Measurements from ENCODE around the gene MTARC2. TPM values are rescaled to one million over a fixed set of nuclear protein-coding genes. Genes with fewer than 3 reads are reported as not detected.
A peak's percentile ranks its signal among the peaks of the same experiment; 100 is the strongest.

The MTARC2 gene
- total RNA-seq, 4 donors from 2014 or later: 15.6 to 22.9 (median 20.5) TPM

DNA sequence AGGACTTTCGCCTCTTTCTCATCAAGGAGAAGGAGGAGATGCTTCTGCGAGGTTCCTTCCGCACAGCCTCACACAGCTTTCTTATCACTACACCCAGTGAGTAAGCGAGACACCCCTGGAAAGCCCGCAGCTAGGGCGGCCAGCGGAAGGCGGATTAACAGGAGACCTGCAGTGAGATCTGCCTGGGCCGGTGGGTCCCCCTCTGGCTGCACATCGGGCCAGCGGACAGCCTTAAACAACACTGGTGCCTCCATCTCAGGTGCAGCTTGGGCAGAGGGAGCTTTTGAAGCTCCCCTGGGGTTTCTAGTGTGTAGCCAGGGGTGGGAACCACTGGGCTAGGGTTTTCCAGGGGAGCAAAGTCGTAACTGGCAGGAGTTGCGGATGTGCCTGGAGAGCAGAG lies 21.1 kb downstream of the MTARC2 start:
- H3K4me1 ChIP-seq: peaks cover 19 to 22% (median 20%) of the 10 kb centered on the region in 4 donors
- H3K36me3 ChIP-seq: peaks cover 5 to 70% (median 62%) of the 10 kb centered on the region in 4 donors
- no peak for DNase-seq (ENCODE audit: extremely low spot score)
- 97% methylated on average over 13 of the region's 13 CpGs for WGBS
- intact Hi-C loops (cut with DNase I): no loop called here
- TF ChIP-seq POLR2AphosphoS5 (IDR thresholded peaks at IDR 0.05) (no peak), POLR2A (IDR thresholded peaks at IDR 0.05; ENCODE audit: low read depth) (no peak), EP300 (IDR thresholded peaks at IDR 0.05) (no peak)
- TF ChIP-seq, protein P1, sequence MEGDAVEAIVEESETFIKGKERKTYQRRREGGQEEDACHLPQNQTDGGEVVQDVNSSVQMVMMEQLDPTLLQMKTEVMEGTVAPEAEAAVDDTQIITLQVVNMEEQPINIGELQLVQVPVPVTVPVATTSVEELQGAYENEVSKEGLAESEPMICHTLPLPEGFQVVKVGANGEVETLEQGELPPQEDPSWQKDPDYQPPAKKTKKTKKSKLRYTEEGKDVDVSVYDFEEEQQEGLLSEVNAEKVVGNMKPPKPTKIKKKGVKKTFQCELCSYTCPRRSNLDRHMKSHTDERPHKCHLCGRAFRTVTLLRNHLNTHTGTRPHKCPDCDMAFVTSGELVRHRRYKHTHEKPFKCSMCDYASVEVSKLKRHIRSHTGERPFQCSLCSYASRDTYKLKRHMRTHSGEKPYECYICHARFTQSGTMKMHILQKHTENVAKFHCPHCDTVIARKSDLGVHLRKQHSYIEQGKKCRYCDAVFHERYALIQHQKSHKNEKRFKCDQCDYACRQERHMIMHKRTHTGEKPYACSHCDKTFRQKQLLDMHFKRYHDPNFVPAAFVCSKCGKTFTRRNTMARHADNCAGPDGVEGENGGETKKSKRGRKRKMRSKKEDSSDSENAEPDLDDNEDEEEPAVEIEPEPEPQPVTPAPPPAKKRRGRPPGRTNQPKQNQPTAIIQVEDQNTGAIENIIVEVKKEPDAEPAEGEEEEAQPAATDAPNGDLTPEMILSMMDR (IDR thresholded peaks at IDR 0.05): no peak
- no peaks in the 10 kb centered on the region for H3K9me3 ChIP-seq
- no peak overlapping the region for H3K4me3 ChIP-seq
- no peak overlapping the region for H3K27ac ChIP-seq (replicated peaks in 1 of 4)
- no peaks in the 10 kb centered on the region for H3K27me3 ChIP-seq

GRCh38 chr1:220770245-220770913 lies 22.3 kb downstream of the MTARC2 start:
- 85% methylated on average over 13 of the region's 15 CpGs for WGBS
- Histone ChIP-seq H3K4me3 (no peak overlapping the region), H3K9me3 (no peaks in the 10 kb centered on the region), H3K36me3 (peaks cover 5 to 67% (median 56%) of the 10 kb centered on the region in 4 donors), H3K27ac (replicated peaks in 1 of 4) (no peak overlapping the region), H3K4me1 (peaks cover 17 to 26% (median 19%) of the 10 kb centered on the region in 4 donors), H3K27me3 (no peaks in the 10 kb centered on the region)
- no peak for TF ChIP-seq EP300 (IDR thresholded peaks at IDR 0.05)
- no peak for TF ChIP-seq POLR2A (IDR thresholded peaks at IDR 0.05; ENCODE audit: low read depth)
- intact Hi-C loops (cut with DNase I): no loop called here
- no peak for DNase-seq (ENCODE audit: extremely low spot score)

- H3K36me3 ChIP-seq: peaks cover 5 to 69% (median 56%) of the 10 kb centered on the region in 4 donors
- peaks cover 10 to 14% (median 11%) of the 10 kb centered on the region in 4 donors for H3K4me1 ChIP-seq
- TF ChIP-seq POLR2A (IDR thresholded peaks at IDR 0.05; ENCODE audit: low read depth) (no peak), EP300 (IDR thresholded peaks at IDR 0.05) (no peak), POLR2AphosphoS5 (IDR thresholded peaks at IDR 0.05) (no peak)
- TF ChIP-seq, protein P1 (IDR thresholded peaks at IDR 0.05): no peak
- no peak for DNase-seq (ENCODE audit: extremely low spot score)
- H3K27ac ChIP-seq (replicated peaks in 1 of 4): no peak overlapping the region
- 83% methylated on average over 4 of the region's 4 CpGs for WGBS
- no peaks in the 10 kb centered on the region for H3K9me3 ChIP-seq
- intact Hi-C loops (cut with DNase I): no loop called here
- no peaks in the 10 kb centered on the region for H3K27me3 ChIP-seq
- no peak overlapping the region for H3K4me3 ChIP-seq
Measured at GRCh38 chr1:220772846-220773245, 24.7 kb downstream of the MTARC2 start.

GRCh38 chr1:220775240-220775853 lies 27.2 kb downstream of the MTARC2 start:
- intact Hi-C loops (cut with DNase I): loop anchor here (5.0 kb wide), 1 partner anchor 83 kb away; the partner anchor contains the start of gene C1orf115
- H3K36me3 ChIP-seq: peaks cover 3 to 72% (median 46%) of the 10 kb centered on the region in 4 donors
- no peak overlapping the region for H3K4me3 ChIP-seq
- no peak overlapping the region for H3K27ac ChIP-seq (replicated peaks in 1 of 4)
- H3K27me3 ChIP-seq: no peaks in the 10 kb centered on the region
- no peak for DNase-seq (ENCODE audit: extremely low spot score)
- H3K9me3 ChIP-seq: no peaks in the 10 kb centered on the region
- peaks cover 5 to 9% (median 7%) of the 10 kb centered on the region in 4 donors for H3K4me1 ChIP-seq
- 37% methylated on average over 8 of the region's 8 CpGs for WGBS
- TF ChIP-seq POLR2AphosphoS5 (IDR thresholded peaks at IDR 0.05) (no peak), POLR2A (IDR thresholded peaks at IDR 0.05; ENCODE audit: low read depth) (no peak)
- TF ChIP-seq, protein P1 (IDR thresholded peaks at IDR 0.05): peak; percentile 69 to 82 (median 81)

DNA sequence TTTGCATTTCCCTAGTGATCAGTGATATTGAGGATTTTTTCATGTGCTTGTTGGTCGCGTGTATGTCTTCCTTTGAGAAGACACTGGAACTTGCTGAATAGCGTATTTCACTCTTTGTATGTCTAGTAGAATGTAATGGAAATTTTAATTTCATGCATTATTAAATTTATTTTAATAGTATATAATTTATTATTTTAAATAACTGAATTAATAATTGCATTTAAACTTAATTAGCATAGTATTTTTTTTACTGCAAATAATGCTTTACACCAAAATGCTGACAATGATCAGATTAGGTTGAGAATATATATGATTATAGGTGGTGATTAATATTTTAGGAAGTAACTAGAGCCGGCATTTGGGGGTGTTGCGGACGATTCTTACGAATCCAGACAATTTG lies 28.1 kb downstream of the MTARC2 start:
- no peak for DNase-seq (ENCODE audit: extremely low spot score)
- 90% methylated on average over 7 of the region's 7 CpGs for WGBS
- intact Hi-C loops (cut with DNase I): loop anchor here (5.0 kb wide), 1 partner anchor 84 kb away; the partner anchor contains the start of gene C1orf115
- H3K27ac ChIP-seq (replicated peaks in 1 of 4): no peak overlapping the region
- TF ChIP-seq POLR2A (IDR thresholded peaks at IDR 0.05; ENCODE audit: low read depth) (no peak), EP300 (IDR thresholded peaks at IDR 0.05) (no peak), POLR2AphosphoS5 (IDR thresholded peaks at IDR 0.05) (no peak)
- TF ChIP-seq, protein P1 (IDR thresholded peaks at IDR 0.05): no peak
- no peaks in the 10 kb centered on the region for H3K9me3 ChIP-seq
- no peak overlapping the region for H3K4me3 ChIP-seq
- peaks cover 0 to 65% (median 41%) of the 10 kb centered on the region in 4 donors for H3K36me3 ChIP-seq
- H3K4me1 ChIP-seq: peaks cover 3 to 8% (median 6%) of the 10 kb centered on the region in 4 donors
- H3K27me3 ChIP-seq: no peaks in the 10 kb centered on the region

Data from esophagus muscularis mucosa (tissue), 4 donors.